Measurements from ENCODE around the gene GNB1.

GRCh38 chr1:1763657-1764621 is 126.9 kb downstream of the GNB1 start:
- TF ChIP-seq MAFK (IDR thresholded peaks at IDR 0.05; ENCODE audit: low read depth, low read length), result no peak
- TF ChIP-seq, protein P1, sequence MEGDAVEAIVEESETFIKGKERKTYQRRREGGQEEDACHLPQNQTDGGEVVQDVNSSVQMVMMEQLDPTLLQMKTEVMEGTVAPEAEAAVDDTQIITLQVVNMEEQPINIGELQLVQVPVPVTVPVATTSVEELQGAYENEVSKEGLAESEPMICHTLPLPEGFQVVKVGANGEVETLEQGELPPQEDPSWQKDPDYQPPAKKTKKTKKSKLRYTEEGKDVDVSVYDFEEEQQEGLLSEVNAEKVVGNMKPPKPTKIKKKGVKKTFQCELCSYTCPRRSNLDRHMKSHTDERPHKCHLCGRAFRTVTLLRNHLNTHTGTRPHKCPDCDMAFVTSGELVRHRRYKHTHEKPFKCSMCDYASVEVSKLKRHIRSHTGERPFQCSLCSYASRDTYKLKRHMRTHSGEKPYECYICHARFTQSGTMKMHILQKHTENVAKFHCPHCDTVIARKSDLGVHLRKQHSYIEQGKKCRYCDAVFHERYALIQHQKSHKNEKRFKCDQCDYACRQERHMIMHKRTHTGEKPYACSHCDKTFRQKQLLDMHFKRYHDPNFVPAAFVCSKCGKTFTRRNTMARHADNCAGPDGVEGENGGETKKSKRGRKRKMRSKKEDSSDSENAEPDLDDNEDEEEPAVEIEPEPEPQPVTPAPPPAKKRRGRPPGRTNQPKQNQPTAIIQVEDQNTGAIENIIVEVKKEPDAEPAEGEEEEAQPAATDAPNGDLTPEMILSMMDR (conservative IDR thresholded peaks at IDR 0.05; ENCODE audit: low read depth, low read length), result no peak
- no peak for TF ChIP-seq POLR2A (IDR thresholded peaks at IDR 0.05; ENCODE audit: low read depth, low read length)
- TF ChIP-seq RFX5 (IDR thresholded peaks at IDR 0.05; ENCODE audit: low read depth, low read length), result no peak
- no peak for TF ChIP-seq CEBPB (IDR thresholded peaks at IDR 0.05; ENCODE audit: low read depth, low read length)
- TF ChIP-seq FOS (IDR thresholded peaks at IDR 0.05; ENCODE audit: low read depth, low read length), result no peak

Data from IMR-90 (cell line).